ENCODE data around the gene TSHR. TPM values are rescaled to one million over a fixed set of nuclear protein-coding genes. Genes with fewer than 3 reads are reported as not detected.

Gene TSHR
- total RNA-seq, 4 donors from 2014 or later: not detected

GRCh38 chr14:81157431-81157830, 202.0 kb downstream of the TSHR start:
- Histone ChIP-seq H3K36me3 (no peaks in the 10 kb centered on the region), H3K27ac (no peak overlapping the region), H3K9me3 (no peaks in the 10 kb centered on the region), H3K4me3 (no peak overlapping the region), H3K27me3 (no peaks in the 10 kb centered on the region), H3K4me1 (no peaks in the 10 kb centered on the region)
- TF ChIP-seq EP300 (IDR thresholded peaks at IDR 0.05) (no peak), POLR2AphosphoS5 (IDR thresholded peaks at IDR 0.05) (no peak), POLR2A (IDR thresholded peaks at IDR 0.05) (no peak), CTCF (IDR thresholded peaks at IDR 0.05) (no peak)
- DNase-seq (ENCODE audit: low spot score in 2 of 2): no peak
- 85% methylated on average over 1 of the region's 1 CpG for WGBS

- no peaks in the 10 kb centered on the region for H3K36me3 ChIP-seq
- no peak overlapping the region for H3K4me3 ChIP-seq
- TF ChIP-seq EP300 (IDR thresholded peaks at IDR 0.05) (no peak), POLR2AphosphoS5 (IDR thresholded peaks at IDR 0.05) (no peak), POLR2A (IDR thresholded peaks at IDR 0.05) (no peak), CTCF (IDR thresholded peaks at IDR 0.05) (no peak)
- H3K4me1 ChIP-seq: no peaks in the 10 kb centered on the region
- H3K9me3 ChIP-seq: no peaks in the 10 kb centered on the region
- 82% methylated on average over 7 of the region's 7 CpGs for WGBS
- no peak overlapping the region for H3K27ac ChIP-seq
- H3K27me3 ChIP-seq: no peaks in the 10 kb centered on the region
- DNase-seq (ENCODE audit: low spot score in 2 of 2): no peak
These were observed 205.7 kb downstream of the TSHR start for GRCh38 chr14:81161088-81161487.

- no peak for DNase-seq (ENCODE audit: low spot score in 2 of 2)
- no peak overlapping the region for H3K27ac ChIP-seq
- H3K4me1 ChIP-seq: no peaks in the 10 kb centered on the region
- H3K36me3 ChIP-seq: no peaks in the 10 kb centered on the region
- no peaks in the 10 kb centered on the region for H3K9me3 ChIP-seq
- 45% methylated on average over 1 of the region's 1 CpG for WGBS
- H3K27me3 ChIP-seq: no peaks in the 10 kb centered on the region
- TF ChIP-seq POLR2A (IDR thresholded peaks at IDR 0.05) (no peak), POLR2AphosphoS5 (IDR thresholded peaks at IDR 0.05) (no peak), EP300 (IDR thresholded peaks at IDR 0.05) (no peak), CTCF (IDR thresholded peaks at IDR 0.05) (no peak)
- H3K4me3 ChIP-seq: no peak overlapping the region
These were observed 206.3 kb downstream of the TSHR start for GRCh38 chr14:81161749-81162148.

- WGBS: 86% methylated on average over 3 of the region's 3 CpGs
- H3K27ac ChIP-seq: no peak overlapping the region
- no peaks in the 10 kb centered on the region for H3K36me3 ChIP-seq
- H3K27me3 ChIP-seq: no peaks in the 10 kb centered on the region
- H3K9me3 ChIP-seq: no peaks in the 10 kb centered on the region
- TF ChIP-seq CTCF (IDR thresholded peaks at IDR 0.05) (no peak), POLR2A (IDR thresholded peaks at IDR 0.05) (no peak), POLR2AphosphoS5 (IDR thresholded peaks at IDR 0.05) (no peak), EP300 (IDR thresholded peaks at IDR 0.05) (no peak)
- H3K4me3 ChIP-seq: no peak overlapping the region
- no peak for DNase-seq (ENCODE audit: low spot score in 2 of 2)
- H3K4me1 ChIP-seq: no peaks in the 10 kb centered on the region
These were observed 207.5 kb downstream of the TSHR start for GRCh38 chr14:81162941-81163340.

- no peak overlapping the region for H3K27ac ChIP-seq
- H3K4me1 ChIP-seq: peaks cover 3% of the 10 kb centered on the region
- no peak overlapping the region for H3K4me3 ChIP-seq
- H3K27me3 ChIP-seq: no peaks in the 10 kb centered on the region
- DNase-seq (ENCODE audit: low spot score in 2 of 2): no peak
- H3K9me3 ChIP-seq: no peaks in the 10 kb centered on the region
- no peaks in the 10 kb centered on the region for H3K36me3 ChIP-seq
- TF ChIP-seq POLR2AphosphoS5 (IDR thresholded peaks at IDR 0.05) (no peak), CTCF (IDR thresholded peaks at IDR 0.05) (peak; percentile 9 to 54)
- 13% methylated on average over 1 of the region's 1 CpG for WGBS
These were observed 208.8 kb downstream of the TSHR start for GRCh38 chr14:81164167-81164774.

Measured in suprapubic skin (tissue), 4 donors.